ENCODE measurements around the gene SOD2.

DNA sequence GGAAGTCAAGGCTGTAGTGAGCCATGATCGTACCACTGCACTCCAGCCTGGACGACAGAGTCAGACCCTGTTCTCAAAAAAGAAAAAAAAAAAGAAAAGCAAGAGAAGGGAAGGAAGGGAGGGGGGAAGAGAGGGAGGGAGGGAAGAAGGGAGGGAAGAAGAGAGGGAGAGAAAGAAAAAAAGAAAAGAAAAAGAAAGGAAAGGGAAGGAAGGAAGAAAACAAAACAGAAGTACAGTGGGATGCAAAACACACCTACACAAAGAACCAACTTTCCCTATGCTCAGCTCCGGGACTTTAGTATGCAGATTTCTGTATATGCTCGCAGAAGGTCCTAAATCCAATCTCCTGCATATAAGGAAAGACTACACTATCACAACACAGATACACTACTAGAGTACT lies 31.7 kb upstream of the SOD2 start:
- TF ChIP-seq, protein P1, sequence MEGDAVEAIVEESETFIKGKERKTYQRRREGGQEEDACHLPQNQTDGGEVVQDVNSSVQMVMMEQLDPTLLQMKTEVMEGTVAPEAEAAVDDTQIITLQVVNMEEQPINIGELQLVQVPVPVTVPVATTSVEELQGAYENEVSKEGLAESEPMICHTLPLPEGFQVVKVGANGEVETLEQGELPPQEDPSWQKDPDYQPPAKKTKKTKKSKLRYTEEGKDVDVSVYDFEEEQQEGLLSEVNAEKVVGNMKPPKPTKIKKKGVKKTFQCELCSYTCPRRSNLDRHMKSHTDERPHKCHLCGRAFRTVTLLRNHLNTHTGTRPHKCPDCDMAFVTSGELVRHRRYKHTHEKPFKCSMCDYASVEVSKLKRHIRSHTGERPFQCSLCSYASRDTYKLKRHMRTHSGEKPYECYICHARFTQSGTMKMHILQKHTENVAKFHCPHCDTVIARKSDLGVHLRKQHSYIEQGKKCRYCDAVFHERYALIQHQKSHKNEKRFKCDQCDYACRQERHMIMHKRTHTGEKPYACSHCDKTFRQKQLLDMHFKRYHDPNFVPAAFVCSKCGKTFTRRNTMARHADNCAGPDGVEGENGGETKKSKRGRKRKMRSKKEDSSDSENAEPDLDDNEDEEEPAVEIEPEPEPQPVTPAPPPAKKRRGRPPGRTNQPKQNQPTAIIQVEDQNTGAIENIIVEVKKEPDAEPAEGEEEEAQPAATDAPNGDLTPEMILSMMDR (IDR thresholded peaks at IDR 0.05; ENCODE audit: low read depth, low read length), result no peak
- no peak for TF ChIP-seq EZH2phosphoT487 (IDR thresholded peaks at IDR 0.05; ENCODE audit: low read depth)
